ENCODE data around the gene PRKD2. TPM values are rescaled to one million over a fixed set of nuclear protein-coding genes. Genes with fewer than 3 reads are reported as not detected.

PRKD2 gene
- total RNA-seq, 1 donor from 2014 or later, result 58.9 TPM

DNA sequence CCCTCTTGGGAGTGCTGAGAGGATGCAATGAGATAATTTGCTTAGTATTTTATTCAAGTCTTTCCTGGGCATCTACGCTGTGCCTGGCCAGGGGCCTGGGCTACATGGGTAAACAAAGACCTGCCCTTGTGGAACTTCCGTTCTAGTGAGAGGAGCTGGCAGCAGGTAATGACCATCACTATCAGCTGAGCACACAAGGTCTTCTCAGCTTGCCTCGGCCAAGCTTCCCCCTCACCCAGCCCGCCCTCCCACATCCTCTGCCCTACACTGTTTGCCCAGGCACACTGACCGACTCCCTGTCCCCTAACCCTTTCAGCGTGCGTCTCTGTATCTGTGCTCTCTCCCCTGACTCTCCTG is 20.4 kb upstream of the PRKD2 start:
- Histone ChIP-seq H3K9me3 (no peaks in the 10 kb centered on the region), H3K36me3 (peaks cover 63% of the 10 kb centered on the region), H3K4me1 (peaks cover 41% of the 10 kb centered on the region), H3K4me3 (no peak overlapping the region), H3K27me3 (no peaks in the 10 kb centered on the region), H3K27ac (peak overlapping the region; percentile 55)
- no peak for ATAC-seq
- no peak for DNase-seq
- TF ChIP-seq, protein P1, sequence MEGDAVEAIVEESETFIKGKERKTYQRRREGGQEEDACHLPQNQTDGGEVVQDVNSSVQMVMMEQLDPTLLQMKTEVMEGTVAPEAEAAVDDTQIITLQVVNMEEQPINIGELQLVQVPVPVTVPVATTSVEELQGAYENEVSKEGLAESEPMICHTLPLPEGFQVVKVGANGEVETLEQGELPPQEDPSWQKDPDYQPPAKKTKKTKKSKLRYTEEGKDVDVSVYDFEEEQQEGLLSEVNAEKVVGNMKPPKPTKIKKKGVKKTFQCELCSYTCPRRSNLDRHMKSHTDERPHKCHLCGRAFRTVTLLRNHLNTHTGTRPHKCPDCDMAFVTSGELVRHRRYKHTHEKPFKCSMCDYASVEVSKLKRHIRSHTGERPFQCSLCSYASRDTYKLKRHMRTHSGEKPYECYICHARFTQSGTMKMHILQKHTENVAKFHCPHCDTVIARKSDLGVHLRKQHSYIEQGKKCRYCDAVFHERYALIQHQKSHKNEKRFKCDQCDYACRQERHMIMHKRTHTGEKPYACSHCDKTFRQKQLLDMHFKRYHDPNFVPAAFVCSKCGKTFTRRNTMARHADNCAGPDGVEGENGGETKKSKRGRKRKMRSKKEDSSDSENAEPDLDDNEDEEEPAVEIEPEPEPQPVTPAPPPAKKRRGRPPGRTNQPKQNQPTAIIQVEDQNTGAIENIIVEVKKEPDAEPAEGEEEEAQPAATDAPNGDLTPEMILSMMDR (IDR thresholded peaks at IDR 0.05), result no peak
- intact Hi-C loops (cut with DNase I), result no loop called here

DNA sequence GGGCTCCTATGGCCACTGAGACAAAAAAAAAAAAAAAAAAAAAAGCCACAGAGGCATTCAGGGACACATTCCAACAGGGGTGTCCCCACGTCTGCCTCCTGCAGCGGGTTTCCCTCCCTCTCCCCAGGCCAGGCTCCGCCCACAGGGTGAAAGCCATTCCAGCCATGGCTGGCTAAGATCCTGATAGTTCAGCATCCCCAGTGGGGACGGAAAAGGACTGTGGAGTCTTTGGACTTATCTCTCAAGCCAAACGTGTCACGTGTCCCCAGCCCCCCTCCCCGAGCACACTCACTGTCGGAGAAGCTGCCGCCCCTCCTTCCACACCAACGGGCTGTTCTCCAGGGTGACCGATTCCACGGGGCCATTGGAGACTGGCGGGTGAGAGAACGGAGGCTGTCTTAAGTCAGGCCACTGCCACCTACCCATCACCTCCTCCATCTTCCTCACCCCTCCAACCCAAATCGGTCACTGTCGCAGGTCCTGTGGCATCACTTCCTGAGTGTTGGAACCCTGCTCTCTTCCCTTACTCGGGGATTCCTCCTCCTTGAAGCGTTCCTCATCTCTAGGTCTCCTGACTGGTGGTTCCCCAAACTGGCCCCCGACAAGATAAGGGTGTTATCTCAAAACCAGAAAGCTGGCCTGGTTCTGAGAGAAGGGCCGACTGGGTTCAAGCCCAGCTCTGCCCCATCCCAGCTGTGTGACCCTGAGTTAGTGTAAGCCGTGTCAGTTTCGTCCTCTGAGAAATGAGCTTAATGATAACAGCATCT is 19.8 kb upstream of the PRKD2 start:
- no peak for ATAC-seq
- H3K36me3 ChIP-seq, result peaks cover 66% of the 10 kb centered on the region
- no peaks in the 10 kb centered on the region for H3K27me3 ChIP-seq
- no peak overlapping the region for H3K4me3 ChIP-seq
- DNase-seq, result peak; percentile 63
- no peak overlapping the region for H3K27ac ChIP-seq
- intact Hi-C loops (cut with DNase I), result no loop called here
- H3K9me3 ChIP-seq, result no peaks in the 10 kb centered on the region
- TF ChIP-seq, protein P1 (IDR thresholded peaks at IDR 0.05), result no peak
- peaks cover 43% of the 10 kb centered on the region for H3K4me1 ChIP-seq

DNA sequence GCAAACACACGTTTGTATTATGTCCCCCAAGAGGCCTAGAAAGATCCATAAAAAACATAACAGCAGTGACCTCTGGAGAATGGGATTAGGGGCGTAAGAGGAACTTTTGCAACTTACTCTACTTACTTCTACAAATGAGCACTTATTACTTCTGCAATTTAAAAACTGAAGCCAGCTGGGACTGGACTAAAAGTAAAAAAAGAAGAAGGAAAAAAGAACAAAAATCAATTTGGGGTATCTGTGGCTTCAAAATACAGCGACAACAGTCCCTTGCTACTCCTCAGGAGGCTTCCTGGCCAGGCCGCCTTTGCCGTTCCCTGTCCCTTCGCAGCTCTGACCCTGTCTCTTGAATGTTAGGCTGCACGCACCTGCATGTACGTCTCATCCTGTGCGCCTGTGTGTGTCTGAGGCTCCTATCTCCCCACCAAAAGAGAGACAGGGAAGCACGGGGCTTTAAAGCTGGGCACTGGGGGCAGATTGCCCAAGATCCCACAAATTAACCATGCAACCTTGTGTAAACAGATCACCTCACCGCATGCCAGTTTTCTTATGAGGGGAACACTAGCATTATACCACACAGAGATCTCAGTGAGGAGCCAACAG is 16.9 kb upstream of the PRKD2 start:
- TF ChIP-seq, protein P1 (IDR thresholded peaks at IDR 0.05), result no peak

DNA sequence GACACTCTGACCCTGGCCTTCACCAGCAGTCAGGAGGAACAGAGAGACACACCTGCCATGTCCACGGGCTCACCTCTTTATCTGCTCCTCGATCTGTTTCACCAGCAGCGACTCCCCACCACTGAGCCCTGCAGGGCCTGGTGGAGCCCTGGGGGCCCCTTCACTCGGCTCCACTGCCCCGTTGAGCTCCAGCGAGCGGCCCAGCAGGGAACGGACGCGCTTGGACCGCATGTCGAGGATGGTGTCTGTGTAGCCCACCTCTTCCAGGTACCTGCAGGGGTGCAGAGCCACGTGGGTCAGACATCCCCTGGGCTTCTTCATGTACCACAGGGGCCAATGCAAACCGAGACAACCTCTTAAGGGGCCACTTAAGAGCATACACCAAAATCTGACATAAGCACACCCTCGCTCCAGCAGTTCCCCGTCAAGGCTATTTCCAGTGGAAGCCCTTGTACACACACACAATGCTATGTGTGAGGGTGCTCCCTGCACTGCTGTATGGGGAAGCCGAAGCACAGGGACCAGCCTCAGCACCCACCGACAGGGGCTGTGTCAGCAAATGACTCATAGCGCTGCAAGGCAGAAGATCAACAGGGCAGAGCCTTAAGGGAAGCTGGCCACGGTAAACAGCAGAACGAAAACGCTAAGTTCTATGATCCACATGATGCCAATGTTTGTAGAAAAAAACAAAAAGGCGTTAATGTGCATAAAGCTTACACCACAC is 16.2 kb upstream of the PRKD2 start:
- ATAC-seq (peak; percentile 74), DNase-seq (peak; percentile 73)
- intact Hi-C loops (cut with DNase I), result no loop called here
- TF ChIP-seq, protein P1 (IDR thresholded peaks at IDR 0.05), result no peak
- no peaks in the 10 kb centered on the region for H3K9me3 ChIP-seq
- H3K4me3 ChIP-seq, result no peak overlapping the region
- H3K4me1 ChIP-seq, result peaks cover 35% of the 10 kb centered on the region
- H3K36me3 ChIP-seq, result peaks cover 84% of the 10 kb centered on the region
- peak overlapping the region; percentile 11 for H3K27ac ChIP-seq
- H3K27me3 ChIP-seq, result no peaks in the 10 kb centered on the region

More for the DNA sequence above, 16.9 kb upstream of the PRKD2 start:
- Histone ChIP-seq H3K27me3 (no peaks in the 10 kb centered on the region), H3K4me1 (peaks cover 35% of the 10 kb centered on the region), H3K4me3 (no peak overlapping the region), H3K36me3 (peaks cover 85% of the 10 kb centered on the region), H3K27ac (peak overlapping the region; percentile 60), H3K9me3 (no peaks in the 10 kb centered on the region)
- no peak for ATAC-seq
- intact Hi-C loops (cut with DNase I), result no loop called here
- no peak for DNase-seq

DNA sequence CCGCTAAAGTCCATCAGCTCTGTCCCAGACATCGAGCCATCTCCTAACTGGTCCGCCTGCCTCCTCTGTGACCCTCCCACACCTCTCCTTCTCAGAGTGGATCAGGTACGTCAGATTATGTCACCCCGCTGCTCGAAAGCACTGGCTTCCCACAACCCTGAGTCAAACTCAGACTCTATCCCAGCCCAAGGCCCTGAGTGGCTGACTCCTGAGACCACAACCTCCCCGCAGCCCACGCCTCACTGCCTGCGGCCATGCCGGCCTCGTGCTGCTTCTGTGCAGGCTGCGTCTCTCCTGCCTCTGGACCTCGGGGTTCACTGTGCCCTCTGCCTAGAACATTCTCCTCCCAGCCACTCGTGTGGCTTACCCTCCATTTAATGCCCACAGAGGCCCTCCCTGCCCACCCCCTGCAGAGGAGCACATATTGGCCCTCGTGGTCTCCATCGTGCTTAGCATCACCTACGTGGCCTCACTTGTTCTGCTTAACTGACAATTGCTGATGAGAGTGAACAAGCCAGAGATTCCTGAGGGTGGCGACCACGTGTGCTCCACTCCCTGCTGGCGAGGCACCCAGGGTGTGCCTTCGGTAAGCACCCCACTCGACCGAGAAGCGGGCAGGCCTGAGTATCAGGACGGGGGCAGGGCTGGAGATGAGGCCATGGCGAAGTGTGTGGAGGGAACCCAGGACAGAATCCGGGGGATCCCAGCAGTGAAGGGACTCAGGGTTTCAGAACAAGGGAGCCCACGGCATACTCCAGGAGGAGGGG is 15.4 kb upstream of the PRKD2 start:
- DNase-seq (peak; percentile 57), ATAC-seq (peak; percentile 28)
- no peaks in the 10 kb centered on the region for H3K27me3 ChIP-seq
- peak overlapping the region; percentile 11 for H3K27ac ChIP-seq
- intact Hi-C loops (cut with DNase I), result no loop called here
- peaks cover 43% of the 10 kb centered on the region for H3K4me1 ChIP-seq
- TF ChIP-seq, protein P1 (IDR thresholded peaks at IDR 0.05), result no peak
- no peak overlapping the region for H3K4me3 ChIP-seq
- no peaks in the 10 kb centered on the region for H3K9me3 ChIP-seq
- peaks cover 84% of the 10 kb centered on the region for H3K36me3 ChIP-seq

All from upper lobe of right lung (tissue), 1 donor.